Bronchial epithelial cell (primary cell): ENCODE measurements around the gene SPINK13. TPM values are rescaled to one million over a fixed set of nuclear protein-coding genes. Genes with fewer than 3 reads are reported as not detected.
"Not testable (repeated sequence)": the region's sequence is repeated elsewhere in the genome, so short reads cannot be mapped to it uniquely, and the experiment has no call there.

Experiments used
- DNase-seq: peaks from one replicate; pipeline ENCODE4 v3.0.0-alpha.2; 2010; ENCODE audit warnings: low read depth
- FAIRE-seq: peaks from 2 replicates; lab custom pipeline; 2011; peaks lifted over from hg19 to GRCh38; lab: Jason Lieb, UNC
- H3K27me3 ChIP-seq: 2 replicates; pipeline ENCODE4 v1.5.1; 2011; ENCODE audit warnings: low read length; ENCODE audit not compliant: control insufficient read depth, insufficient read depth
- H3K36me3 ChIP-seq: 2 replicates; pipeline ENCODE4 v1.5.1; 2011; ENCODE audit warnings: low read length; ENCODE audit not compliant: control insufficient read depth, insufficient read depth
- H3K4me3 ChIP-seq: 2 replicates; pipeline ENCODE4 v1.5.1; 2011; ENCODE audit warnings: mild to moderate bottlenecking, low read depth, low read length, control low read depth
- CTCF ChIP-seq: IDR thresholded peaks from 2 replicates; pipeline ENCODE4 v1.5.1; 2011; ENCODE audit warnings: mild to moderate bottlenecking, moderate library complexity, low read length, control low read depth, inconsistent platforms; ENCODE audit not compliant: insufficient read depth, severe bottlenecking
- total RNA-seq: library from RNA; depleted of rRNA; stranded (reverse); fragments of >200 nt; gene quantifications from 2 replicates; pipeline ENCODE4 v1.2.1, GENCODE V29; 2014

SPINK13 gene
- total RNA-seq, 1 donor from 2014 or later: not detected

- Histone ChIP-seq H3K4me3 (no peak overlapping the region), H3K27me3 (no peaks in the 10 kb centered on the region), H3K36me3 (no peaks in the 10 kb centered on the region)
- DNase-seq: no peak
- TF ChIP-seq CTCF: no peak
- FAIRE-seq: no peak
Measured at GRCh38 chr5:148314731-148315130, 46.1 kb downstream of the SPINK13 start.

- not testable (repeated sequence) for DNase-seq, H3K27me3 ChIP-seq, FAIRE-seq, H3K36me3 ChIP-seq
- H3K4me3 ChIP-seq: peak overlapping the region; percentile 27
Measured at GRCh38 chr5:148320011-148320963, 51.7 kb downstream of the SPINK13 start.

- H3K27me3 ChIP-seq: no peaks in the 10 kb centered on the region
- H3K4me3 ChIP-seq: no peak overlapping the region
- FAIRE-seq (no peak), DNase-seq (no peak)
- H3K36me3 ChIP-seq: no peaks in the 10 kb centered on the region
- TF ChIP-seq CTCF: no peak
Measured at GRCh38 chr5:148333262-148333849, 64.8 kb downstream of the SPINK13 start.

- DNase-seq: no peak
- H3K4me3 ChIP-seq: no peak within 1 kb of the TSS
- FAIRE-seq: no peak
- H3K36me3 ChIP-seq: no peaks in the 10 kb centered on the region
- no peaks in the 10 kb centered on the region for H3K27me3 ChIP-seq
- no peak for TF ChIP-seq CTCF
Measured at GRCh38 chr5:148335259-148335658, 66.7 kb downstream of the SPINK13 start, which contains the start of gene SPINK9. Gene SPINK9, plus strand, starts transcription at chr5:148335559. Its CDS starts 55 bp downstream, at chr5:148335614.

Other genes starting within 250 kb of the SPINK13 start
- 8.4 and 151 TPM in 2 replicates for gene SPINK5, start 204.8 kb upstream of the SPINK13 start, total RNA-seq
- gene SPINK14, start 100.2 kb upstream of the SPINK13 start, total RNA-seq: not detected in 2 replicates
- not detected in 2 replicates for gene SPINK6, start 65.8 kb upstream of the SPINK13 start, total RNA-seq
- not detected in 2 replicates for gene MARCOL, start 30.3 kb upstream of the SPINK13 start, total RNA-seq
- 13.7 and 23.4 TPM in 2 replicates for gene SPINK7, start 43.6 kb downstream of the SPINK13 start, total RNA-seq
- gene SPINK9, start 66.8 kb downstream of the SPINK13 start, total RNA-seq: not detected in 2 replicates
- gene FBXO38, start 115.2 kb downstream of the SPINK13 start, total RNA-seq: 32.9 and 41.0 TPM in 2 replicates